ENCODE measurements around the gene IMMP2L. TPM values are rescaled to one million over a fixed set of nuclear protein-coding genes. Genes with fewer than 3 reads are reported as not detected.

The IMMP2L gene
- total and polyA plus RNA-seq, 2 of the 13 experiments (the other 11 are each of a cell fraction or from before 2014, with no cell fraction given) = 7.8 to 16.9 TPM

DNA sequence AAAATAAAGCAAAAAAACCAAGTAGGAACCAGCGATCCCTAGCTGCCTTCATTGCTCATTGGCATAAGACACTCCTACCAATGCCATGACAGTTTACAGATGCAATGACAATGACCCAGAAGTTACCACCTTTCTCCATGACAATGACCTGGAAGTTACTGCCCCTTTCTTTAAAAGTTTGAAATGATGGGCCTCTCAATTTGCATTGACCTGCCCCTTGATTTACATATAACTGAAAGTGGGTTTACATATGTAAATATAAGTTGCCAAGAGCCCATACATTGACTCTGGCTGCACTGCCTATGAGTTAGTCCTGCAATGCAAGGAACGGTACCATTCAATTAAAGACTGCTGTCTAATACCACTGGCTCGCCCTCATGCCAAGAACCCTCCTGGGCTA is 712.1 kb downstream of the IMMP2L start (continued):
- TF ChIP-seq, protein P1, sequence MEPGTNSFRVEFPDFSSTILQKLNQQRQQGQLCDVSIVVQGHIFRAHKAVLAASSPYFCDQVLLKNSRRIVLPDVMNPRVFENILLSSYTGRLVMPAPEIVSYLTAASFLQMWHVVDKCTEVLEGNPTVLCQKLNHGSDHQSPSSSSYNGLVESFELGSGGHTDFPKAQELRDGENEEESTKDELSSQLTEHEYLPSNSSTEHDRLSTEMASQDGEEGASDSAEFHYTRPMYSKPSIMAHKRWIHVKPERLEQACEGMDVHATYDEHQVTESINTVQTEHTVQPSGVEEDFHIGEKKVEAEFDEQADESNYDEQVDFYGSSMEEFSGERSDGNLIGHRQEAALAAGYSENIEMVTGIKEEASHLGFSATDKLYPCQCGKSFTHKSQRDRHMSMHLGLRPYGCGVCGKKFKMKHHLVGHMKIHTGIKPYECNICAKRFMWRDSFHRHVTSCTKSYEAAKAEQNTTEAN (CRISPR knock-in tag; conservative IDR thresholded peaks at IDR 0.05) = no peak
- TF ChIP-seq HMG20A (CRISPR knock-in tag; IDR thresholded peaks at IDR 0.05; ENCODE audit: borderline replicate concordance) = no peak

DNA sequence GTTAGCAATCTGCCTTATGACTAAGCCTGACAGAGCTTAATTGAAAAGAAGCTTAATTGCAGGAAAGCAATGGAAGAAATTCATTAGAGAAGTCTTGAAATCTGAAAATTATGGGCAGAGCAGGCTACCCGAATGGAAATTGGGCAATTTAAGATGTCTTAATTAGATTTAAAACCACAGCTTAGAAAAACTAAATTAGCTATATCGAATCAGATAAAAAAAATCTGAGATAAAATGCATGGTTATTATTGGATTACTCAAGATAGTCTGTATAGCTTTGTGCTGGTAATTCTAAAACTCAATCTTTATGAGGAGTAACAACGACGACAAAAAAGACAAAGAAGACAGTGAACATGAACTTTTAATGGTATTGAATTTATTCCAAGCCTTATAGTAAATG is 719.5 kb downstream of the IMMP2L start:
- Histone ChIP-seq H2AFZ (ENCODE audit: low read length) (no peak overlapping the region), H4K20me1 (ENCODE audit: insufficient read depth, low read length) (no peaks in the 10 kb centered on the region), H3K4me1 (ENCODE audit: insufficient read depth, low read length) (no peaks in the 10 kb centered on the region), H3K27ac (ENCODE audit: extremely low read length, insufficient read depth, low read length) (no peak overlapping the region), H3K27me3 (ENCODE audit: control insufficient read depth in 1 of 2, insufficient read depth in 2 of 2, low read length in 2 of 2) (no peaks in the 10 kb centered on the region), H3K36me3 (replicated peaks in 1 of 2; ENCODE audit: control insufficient read depth in 1 of 2, insufficient read depth in 2 of 2, low read length in 2 of 2) (no peaks in the 10 kb centered on the region), H3K79me2 (ENCODE audit: insufficient read depth, low read length) (no peaks in the 10 kb centered on the region), H3K9me3 (ENCODE audit: low read length) (no peaks in the 10 kb centered on the region), H3K4me3 (replicated peaks in 1 of 3; ENCODE audit: insufficient read depth in 1 of 3, low read depth in 2 of 3, low read length in 3 of 3) (no peak overlapping the region), H3K4me2 (ENCODE audit: low read depth, low read length) (no peak overlapping the region), H3K9ac (ENCODE audit: insufficient read depth, low read depth, low read length) (no peak overlapping the region)
- no peak for DNase-seq (ENCODE audit: low spot score)
- ChIA-PET POLR2A (no interaction called here), CTCF (ENCODE audit: low intra/inter-chr PET ratio, low total read pairs) (no interaction called here)
- in situ Hi-C loops (cut with HindIII; ENCODE audit: extremely low pct_ligation_motif_present, low pct_unique_long_range_greater_than_20kb) (no loop called here), intact Hi-C loops (cut with micrococcal nuclease; ENCODE audit: unreplicated experiment) (no loop called here)
- FAIRE-seq = no peak
- no peak for ATAC-seq
- TF ChIP-seq ZC3H13 (CRISPR knock-in tag; IDR thresholded peaks at IDR 0.05) = no peak
- TF ChIP-seq, protein P2, sequence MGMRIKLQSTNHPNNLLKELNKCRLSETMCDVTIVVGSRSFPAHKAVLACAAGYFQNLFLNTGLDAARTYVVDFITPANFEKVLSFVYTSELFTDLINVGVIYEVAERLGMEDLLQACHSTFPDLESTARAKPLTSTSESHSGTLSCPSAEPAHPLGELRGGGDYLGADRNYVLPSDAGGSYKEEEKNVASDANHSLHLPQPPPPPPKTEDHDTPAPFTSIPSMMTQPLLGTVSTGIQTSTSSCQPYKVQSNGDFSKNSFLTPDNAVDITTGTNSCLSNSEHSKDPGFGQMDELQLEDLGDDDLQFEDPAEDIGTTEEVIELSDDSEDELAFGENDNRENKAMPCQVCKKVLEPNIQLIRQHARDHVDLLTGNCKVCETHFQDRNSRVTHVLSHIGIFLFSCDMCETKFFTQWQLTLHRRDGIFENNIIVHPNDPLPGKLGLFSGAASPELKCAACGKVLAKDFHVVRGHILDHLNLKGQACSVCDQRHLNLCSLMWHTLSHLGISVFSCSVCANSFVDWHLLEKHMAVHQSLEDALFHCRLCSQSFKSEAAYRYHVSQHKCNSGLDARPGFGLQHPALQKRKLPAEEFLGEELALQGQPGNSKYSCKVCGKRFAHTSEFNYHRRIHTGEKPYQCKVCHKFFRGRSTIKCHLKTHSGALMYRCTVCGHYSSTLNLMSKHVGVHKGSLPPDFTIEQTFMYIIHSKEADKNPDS (CRISPR knock-in tag; IDR thresholded peaks at IDR 0.05) = no peak
- TF ChIP-seq, protein P3, sequence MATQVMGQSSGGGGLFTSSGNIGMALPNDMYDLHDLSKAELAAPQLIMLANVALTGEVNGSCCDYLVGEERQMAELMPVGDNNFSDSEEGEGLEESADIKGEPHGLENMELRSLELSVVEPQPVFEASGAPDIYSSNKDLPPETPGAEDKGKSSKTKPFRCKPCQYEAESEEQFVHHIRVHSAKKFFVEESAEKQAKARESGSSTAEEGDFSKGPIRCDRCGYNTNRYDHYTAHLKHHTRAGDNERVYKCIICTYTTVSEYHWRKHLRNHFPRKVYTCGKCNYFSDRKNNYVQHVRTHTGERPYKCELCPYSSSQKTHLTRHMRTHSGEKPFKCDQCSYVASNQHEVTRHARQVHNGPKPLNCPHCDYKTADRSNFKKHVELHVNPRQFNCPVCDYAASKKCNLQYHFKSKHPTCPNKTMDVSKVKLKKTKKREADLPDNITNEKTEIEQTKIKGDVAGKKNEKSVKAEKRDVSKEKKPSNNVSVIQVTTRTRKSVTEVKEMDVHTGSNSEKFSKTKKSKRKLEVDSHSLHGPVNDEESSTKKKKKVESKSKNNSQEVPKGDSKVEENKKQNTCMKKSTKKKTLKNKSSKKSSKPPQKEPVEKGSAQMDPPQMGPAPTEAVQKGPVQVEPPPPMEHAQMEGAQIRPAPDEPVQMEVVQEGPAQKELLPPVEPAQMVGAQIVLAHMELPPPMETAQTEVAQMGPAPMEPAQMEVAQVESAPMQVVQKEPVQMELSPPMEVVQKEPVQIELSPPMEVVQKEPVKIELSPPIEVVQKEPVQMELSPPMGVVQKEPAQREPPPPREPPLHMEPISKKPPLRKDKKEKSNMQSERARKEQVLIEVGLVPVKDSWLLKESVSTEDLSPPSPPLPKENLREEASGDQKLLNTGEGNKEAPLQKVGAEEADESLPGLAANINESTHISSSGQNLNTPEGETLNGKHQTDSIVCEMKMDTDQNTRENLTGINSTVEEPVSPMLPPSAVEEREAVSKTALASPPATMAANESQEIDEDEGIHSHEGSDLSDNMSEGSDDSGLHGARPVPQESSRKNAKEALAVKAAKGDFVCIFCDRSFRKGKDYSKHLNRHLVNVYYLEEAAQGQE (IDR thresholded peaks at IDR 0.05; ENCODE audit: borderline replicate concordance in 1 of 2, low read depth in 1 of 2, low read length in 2 of 2) = no peak
- TF ChIP-seq, protein P4, sequence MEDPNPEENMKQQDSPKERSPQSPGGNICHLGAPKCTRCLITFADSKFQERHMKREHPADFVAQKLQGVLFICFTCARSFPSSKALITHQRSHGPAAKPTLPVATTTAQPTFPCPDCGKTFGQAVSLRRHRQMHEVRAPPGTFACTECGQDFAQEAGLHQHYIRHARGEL (CRISPR knock-in tag; IDR thresholded peaks at IDR 0.05) = no peak
- 20% methylated on average over 4 of the region's 4 CpGs for WGBS (ENCODE audit: low lambda C conversion rate)
- no TSS peak for BruUV-seq (replicated peaks)

All from HepG2 (cell line).